Esophagus (tissue), 2 donors: ENCODE data around the gene ZNF484. TPM values are rescaled to one million over a fixed set of nuclear protein-coding genes. Genes with fewer than 3 reads are reported as not detected.
A peak's percentile ranks its signal among the peaks of the same experiment; 100 is the strongest.
"Not testable (repeated sequence)": the region's sequence is repeated elsewhere in the genome, so short reads cannot be mapped to it uniquely, and the experiment has no call there.

ENCODE experiments used
- H3K27ac ChIP-seq, 2 donors: one replicate each; pipeline ENCODE4 v1.5.1; 2013; ENCODE audit warnings: low read depth in 2 of 2, mild to moderate bottlenecking in 2 of 2, inconsistent platforms in 1 of 2, low read length in 1 of 2, moderate library complexity in 1 of 2
- H3K27me3 ChIP-seq, 2 donors: one replicate each; pipeline ENCODE4 v1.6.1; 2013; ENCODE audit warnings: low read length in 2 of 2, control low read depth in 1 of 2, mild to moderate bottlenecking in 1 of 2; ENCODE audit not compliant: insufficient read depth in 2 of 2, control insufficient read depth in 1 of 2
- H3K36me3 ChIP-seq, 2 donors: one replicate each; pipeline ENCODE4 v1.6.1; 2013; ENCODE audit warnings: low read length in 1 of 2; ENCODE audit not compliant: control insufficient read depth in 2 of 2, insufficient read depth in 2 of 2
- H3K4me1 ChIP-seq, 2 donors: one replicate each; pipeline ENCODE4 v1.6.1; 2013; ENCODE audit warnings: low read length in 1 of 2; ENCODE audit not compliant: control insufficient read depth in 2 of 2, insufficient read depth in 2 of 2
- H3K4me3 ChIP-seq, 2 donors: one replicate each; pipeline ENCODE4 v1.5.1; 2013; ENCODE audit warnings: low read length in 2 of 2, mild to moderate bottlenecking in 2 of 2, low read depth in 1 of 2, moderate library complexity in 1 of 2
- H3K9me3 ChIP-seq, 2 donors: one replicate each; pipeline ENCODE4 v1.6.1; 2013; ENCODE audit warnings: mild to moderate bottlenecking in 2 of 2, low read depth in 1 of 2, low read length in 1 of 2, moderate library complexity in 1 of 2; ENCODE audit not compliant: control insufficient read depth in 2 of 2, insufficient read depth in 1 of 2
- WGBS, 2 donors: extraction: QIAGEN DNeasy Blood & Tissue Kit; methylation state at CpG; one replicate each; pipeline ENCODE4 v1.1.7; 2013; 5-methylcytosine and 5-hydroxymethylcytosine counted together
- polyA plus RNA-seq, 2 donors: library from polyadenylated mRNA; stranded (reverse); fragments of 200-250 nt; gene quantifications; one replicate each; pipeline ENCODE4 v1.2.3, GENCODE V29; 2013
- donor health status: healthy with polysubstance abuse.
- donor health status: Bipolar disorder and iron deficiency.

Gene ZNF484
- under 1 TPM; 0.55 to 0.65 TPM for polyA plus RNA-seq

DNA sequence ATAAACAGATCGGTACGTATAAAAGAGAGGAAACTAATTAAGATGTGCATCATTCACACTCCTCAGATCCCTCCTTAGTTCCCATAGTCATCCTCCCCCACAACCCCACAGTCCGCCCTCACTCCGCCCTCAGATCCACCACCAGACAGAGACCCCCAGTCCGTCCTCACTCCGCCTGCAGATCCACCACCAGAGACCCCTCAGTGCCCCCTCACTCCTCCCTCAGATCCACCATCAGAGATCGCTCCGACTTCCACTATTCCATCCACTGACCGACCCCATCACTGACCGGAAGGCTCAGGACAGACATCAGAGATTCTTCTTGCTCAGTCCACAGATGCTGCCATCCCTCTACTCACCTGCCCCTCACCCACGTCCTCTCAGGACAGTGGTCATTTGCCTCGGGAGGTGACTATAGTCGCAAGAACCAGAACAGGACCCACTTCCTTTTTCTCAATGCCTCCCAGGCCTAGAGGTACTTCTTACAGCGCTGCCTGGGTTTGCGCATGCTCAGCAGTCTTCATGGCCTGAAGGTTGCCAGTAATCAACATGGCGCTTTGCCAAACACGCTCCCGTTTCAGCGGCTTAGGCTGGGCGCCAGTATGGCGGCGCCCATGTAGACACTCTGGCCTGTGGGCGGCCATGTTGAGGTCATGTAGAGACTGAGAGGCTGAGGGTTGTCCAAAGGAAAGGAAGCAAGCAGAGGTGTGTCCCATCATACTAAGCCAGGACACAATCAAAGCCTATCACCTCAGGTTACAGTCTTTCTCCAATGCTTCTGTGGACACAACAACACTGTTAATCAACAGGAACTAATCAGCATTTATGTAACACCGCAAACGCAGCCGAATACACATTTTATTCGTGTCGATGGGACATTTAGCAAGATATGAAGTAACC lies at the start of gene ZNF484:
TSS of gene ZNF484 (minus strand) at position 508 of the 900 bp plus-strand sequence. CDS start 3,009 bp downstream, outside the sequence.
- no peaks in the 10 kb centered on the region for H3K36me3 ChIP-seq
- peak within 1 kb of the TSS; percentile 67 to 68 for H3K27ac ChIP-seq
- no peaks in the 10 kb centered on the region for H3K9me3 ChIP-seq
- H3K27me3 ChIP-seq, result no peaks in the 10 kb centered on the region
- H3K4me3 ChIP-seq, result peak within 1 kb of the TSS; percentile 75
- 16% methylated on average over 28 of the region's 28 CpGs for WGBS, 2 donors
- H3K4me1 ChIP-seq, result peaks cover 0 to 3% of the 10 kb centered on the region in 2 donors

DNA sequence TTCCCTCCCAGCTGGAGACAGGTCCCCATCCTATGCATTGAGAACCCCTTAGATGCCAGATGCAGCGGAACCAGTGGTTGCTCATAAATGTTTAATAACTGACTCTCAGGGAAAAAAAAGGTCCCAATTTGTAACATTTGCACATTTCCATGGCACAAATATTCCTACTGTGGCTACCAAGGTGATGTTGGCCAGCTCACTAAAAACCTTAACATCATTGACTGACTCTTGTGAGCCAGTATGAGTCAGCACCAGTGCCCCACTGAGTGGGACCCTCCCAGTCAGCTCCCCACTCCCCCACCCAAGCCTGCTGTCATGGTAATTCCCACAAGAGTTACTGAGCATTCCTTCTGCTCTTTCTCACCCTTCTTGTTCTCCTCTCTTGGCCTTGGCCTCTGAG lies 42.6 kb upstream of the ZNF484 start:
- WGBS, 2 donors, result 96% methylated on average over 1 of the region's 1 CpG
- Histone ChIP-seq H3K27me3 (no peaks in the 10 kb centered on the region), H3K9me3 (no peaks in the 10 kb centered on the region)

DNA sequence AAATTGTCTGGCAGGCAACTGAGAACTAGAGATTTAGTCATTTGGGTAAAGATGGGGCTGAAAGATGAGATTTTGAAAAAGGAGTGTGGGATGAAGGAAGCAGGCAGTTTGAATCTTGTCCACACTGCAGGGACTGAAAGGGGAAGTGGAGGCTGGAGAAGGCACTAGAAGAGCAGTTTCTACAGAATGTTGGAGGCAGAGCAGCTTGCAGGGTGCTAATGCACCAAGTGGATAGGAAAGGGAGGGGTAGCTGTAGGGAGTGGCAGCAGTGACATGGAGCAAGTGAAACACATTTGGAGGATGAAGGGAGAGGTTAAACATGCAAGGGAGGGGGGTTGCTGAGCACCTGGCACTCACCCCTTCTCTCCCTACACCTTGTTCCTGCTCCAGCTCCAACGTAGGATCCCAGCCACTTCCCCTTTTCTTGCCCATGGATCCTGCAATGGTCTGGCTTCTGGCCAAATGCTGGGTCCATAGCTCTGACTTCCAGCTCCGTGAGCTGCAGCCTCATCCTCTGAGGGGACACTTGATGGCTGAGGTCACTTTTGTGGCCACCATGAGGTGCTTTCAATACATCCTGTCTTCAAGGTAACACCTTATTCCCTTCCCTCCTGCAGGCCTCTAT lies 39.5 kb upstream of the ZNF484 start:
- H3K36me3 ChIP-seq, result no peaks in the 10 kb centered on the region
- no peaks in the 10 kb centered on the region for H3K9me3 ChIP-seq
- no peaks in the 10 kb centered on the region for H3K27me3 ChIP-seq
- WGBS, 2 donors, result 18 to 51% methylated on average over 2 of the region's 2 CpGs
- H3K4me3 ChIP-seq, result no peak overlapping the region
- peaks cover 0 to 3% of the 10 kb centered on the region in 2 donors for H3K4me1 ChIP-seq
- no peak overlapping the region for H3K27ac ChIP-seq

More for the DNA sequence above, 42.6 kb upstream of the ZNF484 start:
- no peaks in the 10 kb centered on the region for H3K36me3 ChIP-seq
- H3K4me3 ChIP-seq, result no peak overlapping the region
- no peak overlapping the region for H3K27ac ChIP-seq
- H3K4me1 ChIP-seq, result peaks cover 0 to 3% of the 10 kb centered on the region in 2 donors

DNA sequence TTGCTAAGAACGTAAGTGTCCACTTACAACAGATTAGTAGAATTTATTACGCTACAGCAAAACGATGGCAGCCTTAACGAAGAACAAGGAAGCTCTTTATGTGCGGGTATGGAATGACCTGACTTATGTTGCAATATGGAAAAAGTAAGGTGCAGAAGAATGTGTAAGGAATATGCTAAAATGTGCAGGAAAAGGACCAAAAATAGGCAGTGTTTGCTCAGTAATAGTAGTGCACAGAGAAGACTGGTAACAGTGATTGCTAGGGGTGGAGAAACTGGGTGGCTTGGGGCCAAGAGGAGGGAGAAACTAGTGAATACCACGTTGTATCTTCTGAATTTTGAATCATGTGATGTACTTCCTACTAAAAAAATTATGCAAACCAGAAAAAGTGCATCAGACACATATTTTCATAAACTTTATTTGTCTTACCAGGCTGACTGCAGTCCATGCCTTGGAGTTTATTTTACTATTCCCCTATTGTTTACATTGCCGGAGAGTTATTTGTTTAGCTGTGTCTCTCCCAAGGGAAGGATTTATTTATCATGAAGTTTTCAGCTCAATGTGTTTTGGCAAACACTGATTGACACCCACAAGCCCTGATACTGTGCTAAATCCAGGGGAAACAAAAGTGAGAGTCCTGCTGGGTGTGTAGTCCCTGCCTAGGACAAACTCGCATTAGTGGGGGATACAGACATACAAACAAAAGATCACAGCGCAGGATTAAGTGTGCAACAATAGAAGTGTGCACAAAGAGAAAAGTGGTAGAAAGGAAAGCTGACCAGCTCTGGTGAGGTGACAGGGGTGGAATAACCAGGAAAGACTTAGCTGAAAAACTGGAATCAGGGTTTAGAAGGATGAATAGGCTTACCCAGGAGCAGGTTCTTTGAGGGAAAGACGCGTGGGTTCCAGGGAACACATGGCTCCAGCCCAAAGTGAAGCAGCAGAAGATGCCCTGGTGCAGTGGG lies 34.0 kb upstream of the ZNF484 start:
- Histone ChIP-seq H3K27ac (no peak overlapping the region), H3K9me3 (no peaks in the 10 kb centered on the region), H3K27me3 (no peaks in the 10 kb centered on the region), H3K36me3 (no peaks in the 10 kb centered on the region), H3K4me1 (no peaks in the 10 kb centered on the region), H3K4me3 (no peak overlapping the region)
- 41 to 48% methylated on average over 11 of the region's 11 CpGs for WGBS, 2 donors

DNA sequence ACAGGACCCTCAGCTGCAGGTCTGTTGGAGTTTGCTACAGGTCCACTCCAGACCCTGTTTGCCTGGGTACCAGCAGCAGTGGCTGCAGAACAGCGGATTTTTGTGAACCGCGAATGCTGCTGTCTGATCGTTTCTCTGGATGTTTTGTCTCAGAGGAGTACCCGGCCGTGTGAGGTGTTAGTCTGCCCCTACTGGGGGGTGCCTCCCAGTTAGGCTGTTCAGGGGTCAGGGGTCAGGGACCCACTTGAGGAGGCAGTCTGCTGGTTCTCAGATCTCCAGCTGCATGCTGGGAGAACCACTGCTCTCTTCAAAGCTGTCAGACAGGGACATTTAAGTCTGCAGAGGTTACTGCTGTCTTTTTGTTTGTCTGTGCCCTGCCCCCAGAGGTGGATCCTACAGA lies 27.3 kb upstream of the ZNF484 start:
- H3K4me3 ChIP-seq, H3K9me3 ChIP-seq: not testable (repeated sequence)
- WGBS, 2 donors, result 40 to 60% methylated on average over 6 of the region's 6 CpGs

DNA sequence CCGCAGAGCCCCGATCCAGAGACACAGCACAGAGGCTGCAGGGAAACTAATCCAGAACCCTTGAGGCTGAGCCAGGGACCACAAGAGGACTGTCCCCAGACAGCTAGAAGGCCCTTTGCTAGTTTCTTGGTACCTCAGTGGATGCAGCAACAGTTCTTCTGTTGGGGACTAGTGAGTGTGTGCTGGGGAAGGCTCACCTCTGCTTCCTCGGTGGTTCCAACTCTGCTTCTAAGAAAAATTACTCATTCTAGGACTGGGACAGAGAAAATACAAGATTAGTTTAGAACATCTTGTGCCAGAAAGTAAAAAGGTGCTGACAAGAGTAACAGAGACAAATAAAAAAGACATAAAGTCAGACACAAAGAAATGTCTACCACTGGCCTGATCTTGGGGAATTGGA lies 19.5 kb upstream of the ZNF484 start:
- WGBS, 2 donors, result 95 to 99% methylated on average over 3 of the region's 3 CpGs

More for the DNA sequence above, 27.3 kb upstream of the ZNF484 start:
- not testable (repeated sequence) for H3K27ac ChIP-seq, H3K36me3 ChIP-seq, H3K27me3 ChIP-seq, H3K4me1 ChIP-seq

DNA sequence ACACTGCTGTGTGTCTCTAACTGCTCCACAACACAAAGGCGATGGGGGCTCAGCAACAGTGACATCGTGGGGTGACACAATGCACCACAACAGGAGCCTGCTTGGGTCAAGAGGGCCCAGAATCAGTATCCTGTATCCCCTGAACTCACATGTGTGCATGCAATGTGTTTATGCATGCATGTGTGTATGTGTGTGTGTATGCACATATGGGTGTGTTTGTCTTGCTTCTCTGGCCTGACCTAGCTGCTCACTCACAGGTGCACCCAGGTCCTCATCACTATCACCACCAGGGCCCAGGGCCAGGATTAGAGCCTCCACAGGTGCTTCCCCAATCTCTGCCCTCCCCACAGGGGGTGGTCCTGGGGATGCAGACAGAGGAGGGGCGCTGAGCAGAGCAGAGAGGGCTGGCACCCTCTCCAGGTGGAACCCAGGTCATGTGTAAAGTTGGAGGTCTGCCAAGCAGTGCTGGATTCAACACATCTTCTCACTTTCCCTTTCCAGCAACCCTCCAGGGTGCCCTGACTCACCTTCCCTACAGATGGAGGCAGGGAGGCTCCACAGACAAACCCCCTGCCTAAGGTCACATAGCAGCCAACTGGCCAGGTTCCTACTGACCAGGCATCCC lies 18.1 kb upstream of the ZNF484 start:
- H3K4me1 ChIP-seq, result no peaks in the 10 kb centered on the region
- no peak overlapping the region for H3K27ac ChIP-seq
- H3K27me3 ChIP-seq, result no peaks in the 10 kb centered on the region
- no peaks in the 10 kb centered on the region for H3K36me3 ChIP-seq
- H3K9me3 ChIP-seq, result no peaks in the 10 kb centered on the region
- WGBS, 2 donors, result 89 to 97% methylated on average over 3 of the region's 3 CpGs
- no peak overlapping the region for H3K4me3 ChIP-seq

More for the DNA sequence above, 19.5 kb upstream of the ZNF484 start:
- Histone ChIP-seq H3K9me3 (no peaks in the 10 kb centered on the region), H3K36me3 (no peaks in the 10 kb centered on the region), H3K4me3 (no peak overlapping the region), H3K4me1 (no peaks in the 10 kb centered on the region), H3K27me3 (no peaks in the 10 kb centered on the region), H3K27ac (no peak overlapping the region)

DNA sequence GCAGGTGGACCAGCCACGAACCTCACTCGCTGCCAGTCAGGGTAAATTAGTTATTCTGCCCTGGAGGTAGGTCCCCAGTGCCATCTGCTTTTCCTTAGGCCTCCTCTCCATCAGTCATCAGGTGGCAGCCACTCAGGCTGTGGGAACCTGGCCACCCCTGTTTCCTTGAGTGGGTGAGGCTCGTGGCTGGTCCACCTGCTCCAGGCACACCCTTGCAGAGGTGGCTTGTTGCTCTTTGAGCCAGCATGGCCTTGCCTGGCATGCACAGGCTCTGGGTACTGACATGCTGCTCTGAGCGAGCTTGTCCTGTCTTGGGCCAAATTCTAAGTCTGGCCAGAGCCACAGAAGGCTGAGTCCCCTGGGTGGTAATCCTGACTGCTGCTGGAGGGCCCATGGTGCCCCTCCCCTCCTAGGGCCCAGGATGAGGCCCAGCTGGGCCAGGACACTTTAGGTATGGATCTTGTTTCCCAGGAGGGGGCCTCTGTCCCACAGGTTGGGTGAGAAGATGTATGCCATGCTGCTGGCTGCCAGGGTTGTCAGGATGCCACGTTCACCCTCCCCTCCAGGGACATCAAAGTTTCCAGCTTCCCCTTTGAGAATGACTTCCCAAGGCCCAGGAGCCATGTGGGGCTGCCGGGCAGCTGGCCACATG lies 17.0 kb upstream of the ZNF484 start:
- Histone ChIP-seq H3K4me3 (no peak overlapping the region), H3K27me3 (no peaks in the 10 kb centered on the region), H3K27ac (no peak overlapping the region), H3K36me3 (no peaks in the 10 kb centered on the region), H3K4me1 (no peaks in the 10 kb centered on the region), H3K9me3 (no peaks in the 10 kb centered on the region)
- WGBS, 2 donors, result 84 to 87% methylated on average over 6 of the region's 6 CpGs
